LNCAP (cell line): Measurements from ENCODE around the gene ELFN1.

Experiments used
- CTCF ChIP-seq: fragments of 450-650 bp; IDR thresholded peaks from 2 replicates; pipeline ENCODE4 v1.5.1; 2017; ENCODE audit warnings: mild to moderate bottlenecking

ELFN1 gene

GRCh38 chr7:1765336-1765735, 95.3 kb downstream of the ELFN1 start:
- no peak for TF ChIP-seq CTCF

GRCh38 chr7:1767524-1767923, 97.4 kb downstream of the ELFN1 start:
- TF ChIP-seq CTCF = no peak

GRCh38 chr7:1768832-1769231, 98.8 kb downstream of the ELFN1 start:
- no peak for TF ChIP-seq CTCF

- TF ChIP-seq CTCF = no peak
These were observed 99.5 kb downstream of the ELFN1 start for GRCh38 chr7:1769286-1770200.

- TF ChIP-seq CTCF = no peak
These were observed 100.3 kb downstream of the ELFN1 start for GRCh38 chr7:1770331-1770730.

GRCh38 chr7:1775389-1775788, 105.3 kb downstream of the ELFN1 start:
- TF ChIP-seq CTCF = no peak

- no peak for TF ChIP-seq CTCF
These were observed 107.0 kb downstream of the ELFN1 start for GRCh38 chr7:1777122-1777521.
